GM19328 (cell line): Measurements from ENCODE around the gene YWHAB.
"Not testable (repeated sequence)": the region's sequence is repeated elsewhere in the genome, so short reads cannot be mapped to it uniquely, and the experiment has no call there.

ENCODE experiments used
- ATAC-seq: cut with Tn5 transposase; IDR thresholded peaks from one replicate; pipeline ENCODE4 v1.9.1; 2021; ENCODE audit warnings: mild to moderate bottlenecking, moderate library complexity; ENCODE audit not compliant: unreplicated experiment

Gene YWHAB

GRCh38 chr20:44885392-44886265 lies at the start of gene YWHAB:
Gene YWHAB, plus strand, starts transcription at chr20:44885705. Its CDS starts 15,829 bp downstream, at chr20:44901534.
- peak; percentile 95 for ATAC-seq

DNA sequence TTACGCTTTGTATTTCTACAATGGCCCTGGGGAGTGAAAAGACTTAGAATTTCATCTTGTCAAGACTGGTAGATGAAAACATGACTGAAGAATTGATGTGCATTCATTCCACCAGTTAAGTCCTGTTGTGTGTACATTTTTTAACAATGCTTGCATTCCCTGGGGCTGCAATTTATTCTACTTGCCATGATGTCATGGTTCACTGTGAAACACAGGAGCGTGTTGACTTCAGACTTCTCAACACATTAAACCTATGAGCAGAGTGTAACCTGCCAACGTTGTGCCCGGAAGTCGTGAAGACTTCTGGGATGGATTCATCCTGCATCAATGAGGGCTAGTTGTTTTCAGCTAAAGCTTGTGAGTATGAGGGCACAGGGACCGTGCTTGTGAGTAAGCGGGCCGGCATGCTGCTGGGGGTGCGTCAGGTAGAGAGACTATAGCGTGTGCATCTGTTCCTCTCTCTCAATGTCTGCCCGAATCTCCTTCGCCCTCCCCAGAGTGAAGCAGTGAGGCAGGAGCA lies 48.8 kb upstream of the YWHAB start:
- no peak for ATAC-seq

DNA sequence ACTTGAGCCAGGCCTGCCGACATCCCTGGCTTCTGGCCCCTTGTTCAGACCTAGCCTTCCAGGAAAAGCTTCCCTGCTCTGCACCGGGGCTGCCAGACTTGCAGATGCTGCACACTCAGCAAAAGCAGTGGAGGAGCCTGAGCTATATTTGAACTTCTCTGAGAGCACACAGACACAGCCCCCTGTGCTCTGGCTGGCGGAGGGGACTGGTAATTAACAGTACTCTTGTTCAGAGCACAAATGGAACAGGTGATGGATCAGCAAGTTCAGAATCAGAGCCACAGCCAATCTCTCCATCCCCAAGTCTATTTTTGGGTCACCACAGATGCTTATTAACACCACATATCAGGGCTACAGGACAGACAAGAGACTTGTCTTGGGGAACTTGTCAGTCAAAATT lies 47.6 kb upstream of the YWHAB start:
- ATAC-seq = no peak

DNA sequence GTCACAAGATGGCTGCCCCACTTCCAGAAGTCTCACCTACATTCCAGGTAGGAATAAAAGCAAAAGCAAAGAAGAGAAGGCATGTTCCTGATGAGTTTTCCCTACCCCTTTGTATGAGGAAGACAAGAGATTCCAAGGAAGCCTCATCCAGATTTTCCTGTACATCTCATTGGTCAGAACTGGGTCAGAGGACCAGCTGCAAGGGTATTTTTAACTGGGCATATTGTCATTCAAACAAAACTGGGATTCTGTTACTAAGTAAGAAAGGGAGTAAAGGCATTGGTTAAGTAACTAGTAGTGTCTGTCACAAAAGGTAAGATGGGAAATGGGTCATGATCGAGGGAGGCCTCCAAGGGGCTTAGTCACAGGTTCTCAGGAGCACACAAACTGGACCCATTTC lies 47.0 kb upstream of the YWHAB start:
- no peak for ATAC-seq

- no peak for ATAC-seq
These were observed 46.0 kb upstream of the YWHAB start for GRCh38 chr20:44839481-44839880.

DNA sequence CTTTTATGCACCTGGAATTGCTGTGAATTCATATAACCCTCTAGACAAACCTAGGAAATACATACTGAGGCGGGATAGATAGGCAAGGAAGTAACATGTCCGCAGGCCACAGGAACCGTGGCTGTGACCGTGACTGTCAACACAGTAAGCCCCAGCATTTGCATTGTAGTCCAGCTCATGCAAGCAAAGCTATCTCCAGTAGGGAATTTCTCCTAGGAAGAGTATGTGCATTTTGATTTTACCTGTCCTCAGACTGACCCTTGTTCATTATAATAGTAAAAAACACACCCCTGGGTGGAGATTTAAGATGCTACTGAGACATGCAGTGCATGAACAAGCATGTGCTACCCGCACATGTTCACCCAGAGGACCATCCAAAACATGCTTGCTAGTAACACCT lies 44.7 kb upstream of the YWHAB start:
- no peak for ATAC-seq

DNA sequence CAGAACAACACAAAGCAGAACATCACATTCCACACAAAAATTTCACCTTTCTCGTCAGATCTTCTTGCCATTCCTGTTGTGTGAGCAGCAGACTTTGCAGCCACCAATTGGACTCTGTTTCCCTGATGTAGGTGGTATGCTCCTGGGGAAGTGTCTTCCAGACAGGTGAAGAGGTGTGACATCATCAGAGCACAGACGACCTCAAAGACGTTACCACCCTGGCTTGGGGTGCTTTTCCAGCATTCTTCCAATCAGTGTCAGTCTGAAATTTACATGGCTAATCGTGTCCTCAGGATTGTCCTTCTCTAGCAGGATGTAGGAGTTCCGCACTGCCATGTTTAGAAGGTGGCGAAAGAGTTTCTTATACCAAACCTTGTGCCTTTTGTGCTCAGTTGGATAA lies 43.5 kb upstream of the YWHAB start:
- ATAC-seq = no peak

GRCh38 chr20:44843876-44844275 lies 41.6 kb upstream of the YWHAB start:
- no peak for ATAC-seq

- no peak for ATAC-seq
These were observed 37.1 kb upstream of the YWHAB start for GRCh38 chr20:44848254-44849015.

DNA sequence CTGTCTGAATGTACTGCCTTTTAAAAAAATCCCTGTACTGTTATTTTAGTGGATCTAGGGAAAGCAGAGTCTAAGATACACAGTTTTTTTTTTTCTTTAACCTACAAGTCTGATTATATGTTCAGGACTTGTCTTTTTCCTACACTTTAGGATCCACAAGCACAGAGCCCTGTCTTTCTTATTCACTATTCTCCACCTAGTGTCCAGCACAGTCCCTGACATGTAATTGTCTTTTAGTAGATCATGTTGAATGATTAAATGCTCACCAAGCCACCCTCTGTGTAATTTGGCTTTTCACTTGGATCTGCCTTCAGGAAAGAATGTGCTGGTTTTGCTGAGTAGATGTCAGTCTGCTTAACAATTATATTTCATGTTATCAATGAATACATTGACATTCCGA lies 35.8 kb upstream of the YWHAB start:
- no peak for ATAC-seq

- no peak for ATAC-seq
These were observed 35.2 kb upstream of the YWHAB start for GRCh38 chr20:44850272-44850671.

- no peak for ATAC-seq
These were observed 34.7 kb upstream of the YWHAB start for GRCh38 chr20:44850837-44851236.

- no peak for ATAC-seq
These were observed 34.0 kb upstream of the YWHAB start for GRCh38 chr20:44851545-44851944.

- ATAC-seq = no peak
These were observed 29.1 kb upstream of the YWHAB start for GRCh38 chr20:44856442-44856841.

GRCh38 chr20:44856856-44857448 lies 28.6 kb upstream of the YWHAB start:
- no peak for ATAC-seq

DNA sequence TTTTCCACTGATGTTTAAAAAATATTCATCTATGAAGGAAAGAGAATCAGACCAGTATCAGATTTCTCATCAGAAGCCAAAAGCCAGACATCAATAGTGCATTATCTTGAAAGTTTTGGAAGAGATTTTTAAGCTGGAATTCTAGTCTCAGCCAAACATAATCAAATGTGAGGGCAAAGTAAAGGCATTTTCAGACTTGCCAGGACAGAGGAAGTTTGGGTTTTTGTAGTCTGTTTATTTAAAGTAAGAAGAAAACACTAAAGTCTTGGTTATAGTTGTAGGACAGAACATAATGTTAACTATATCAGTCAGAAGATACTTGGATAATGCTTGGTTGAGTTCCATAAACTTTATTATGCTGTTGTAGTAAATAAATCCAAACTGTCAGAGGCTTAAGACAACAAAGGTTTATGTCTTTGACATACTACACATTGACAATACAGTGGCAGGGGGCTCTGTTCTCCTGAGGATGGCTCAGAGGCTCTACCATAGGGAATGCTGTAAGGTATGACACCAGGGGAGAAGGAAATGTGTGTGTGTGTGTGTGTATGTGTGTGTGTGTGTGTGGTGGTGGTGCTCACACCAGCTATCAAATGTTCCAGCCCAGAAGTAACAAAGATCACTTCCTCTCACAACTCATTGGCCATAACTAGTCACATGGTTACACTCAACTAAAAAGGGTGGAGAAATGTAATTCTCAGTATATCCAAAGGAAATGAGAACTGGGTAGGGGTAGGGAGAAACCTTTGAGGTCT lies 26.7 kb upstream of the YWHAB start:
- no peak for ATAC-seq

- ATAC-seq = no peak
These were observed 23.9 kb upstream of the YWHAB start for GRCh38 chr20:44861531-44862006.

DNA sequence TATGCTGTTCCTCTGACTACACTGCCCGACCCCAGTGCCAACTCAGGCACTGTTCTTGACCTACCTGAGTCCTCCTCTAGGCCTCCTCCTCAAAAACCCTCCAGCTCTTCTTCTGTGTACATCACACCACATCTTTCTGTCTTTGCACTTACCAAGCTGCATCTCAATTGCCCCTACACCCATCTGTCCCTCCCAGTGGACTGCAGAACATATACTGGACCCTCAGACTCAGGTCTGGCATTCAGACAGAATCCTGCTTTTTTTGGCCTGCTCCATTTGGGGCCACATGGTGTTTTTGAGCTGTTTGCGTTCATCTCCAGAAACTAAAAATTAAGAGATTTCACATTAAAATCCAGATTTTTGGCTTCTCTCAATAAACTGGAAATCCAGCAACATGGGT lies 23.2 kb upstream of the YWHAB start:
- no peak for ATAC-seq

DNA sequence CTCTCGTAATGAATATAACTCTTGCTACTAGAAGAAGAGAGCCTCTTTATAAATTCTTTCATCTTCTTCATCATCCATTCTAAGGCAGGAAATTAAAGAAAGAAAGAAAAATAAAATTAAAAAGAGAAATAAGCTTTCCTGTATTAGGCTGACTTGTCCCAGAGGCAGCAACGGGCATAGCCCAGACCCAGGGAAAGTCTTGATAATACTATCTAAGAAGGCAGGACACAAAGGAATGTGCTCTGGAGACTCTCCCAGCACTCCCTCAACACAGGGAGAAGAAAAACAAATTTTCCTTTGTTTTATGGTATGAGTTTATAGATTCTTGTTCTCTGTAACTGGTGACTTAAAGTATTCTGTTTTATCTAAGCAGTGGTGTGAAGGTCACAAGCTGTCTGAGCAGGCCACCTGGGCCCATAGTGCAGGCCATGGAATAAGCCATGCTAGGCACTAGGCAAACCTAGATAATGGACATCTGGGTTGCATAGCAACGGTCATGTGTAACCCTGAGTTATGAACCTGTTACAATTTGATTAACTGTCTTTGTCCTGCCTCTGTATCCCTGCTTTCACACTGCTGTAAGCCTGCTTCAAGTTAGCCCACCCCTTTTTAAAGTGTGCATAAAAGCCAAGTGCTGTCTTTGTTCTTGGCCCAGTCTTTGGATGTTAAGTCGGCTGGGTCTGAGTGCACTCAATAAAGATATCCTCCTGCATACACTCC lies 22.0 kb upstream of the YWHAB start:
- ATAC-seq = not testable (repeated sequence)

- ATAC-seq = not testable (repeated sequence)
These were observed 21.0 kb upstream of the YWHAB start for GRCh38 chr20:44864493-44864892.
